OCI-LY7 (cell line): ENCODE measurements around the gene IPPK.

ENCODE experiments used
- CTCF ChIP-seq: fragments of 200-600 bp; sonication (generic); conservative IDR thresholded peaks from 2 replicates; pipeline ENCODE4 v1.5.1; 2014; ENCODE audit warnings: mild to moderate bottlenecking, antibody characterized with exemption, low read length, moderate library complexity, mixed read lengths
- EZH2phosphoT487 ChIP-seq: fragments of 200-600 bp; sonication (generic); IDR thresholded peaks from 2 replicates; pipeline ENCODE4 v1.6.1; 2018; ENCODE audit warnings: low read depth, borderline replicate concordance, mild to moderate bottlenecking, mixed run types, antibody characterized with exemption, low read length, moderate library complexity, mixed read lengths

GRCh38 chr9:92564504-92564903, 105.4 kb downstream of the IPPK start:
- TF ChIP-seq CTCF: no peak
- TF ChIP-seq EZH2phosphoT487: no peak
